Upper lobe of right lung (tissue), 1 donor: ENCODE results near the gene STX12. TPM values are rescaled to one million over a fixed set of nuclear protein-coding genes. Genes with fewer than 3 reads are reported as not detected.

Experiments
- ATAC-seq: fragments of 200-7000 bp; cut with Tn5 transposase; one replicate; pipeline ENCODE4 v1.9.1; 2020; ENCODE audit warnings: mild to moderate bottlenecking, moderate library complexity
- DNase-seq: peaks from one replicate; pipeline ENCODE4 v3.0.0-alpha.2; 2020
- H3K27ac ChIP-seq: fragments of 200-600 bp; one replicate; pipeline ENCODE4 v1.8.0; 2022
- H3K27me3 ChIP-seq: fragments of 200-600 bp; one replicate; pipeline ENCODE4 v1.8.0; 2022; ENCODE audit warnings: mild to moderate bottlenecking
- H3K36me3 ChIP-seq: fragments of 200-600 bp; one replicate; pipeline ENCODE4 v1.8.0; 2022
- H3K4me1 ChIP-seq: fragments of 200-600 bp; one replicate; pipeline ENCODE4 v1.8.0; 2022
- H3K4me3 ChIP-seq: fragments of 200-600 bp; one replicate; pipeline ENCODE4 v1.8.0; 2022; ENCODE audit warnings: mild to moderate bottlenecking
- H3K9me3 ChIP-seq: fragments of 200-600 bp; one replicate; pipeline ENCODE4 v1.8.0; 2022
- intact Hi-C: fragments of 100-400 bp; cut with DNase I; formaldehyde crosslinking; loops from one replicate; pipeline ENCODE4 v1.11.0; 2022
- total RNA-seq: library from RNA; stranded (reverse); fragmentation: NEBNext Ultra II Directional; extraction: Animal tissue kit (Norgen Biotek cat#: 25700); gene quantifications from one replicate; pipeline ENCODE4 v1.2.1, GENCODE V29; 2021
- TF ChIP-seq, protein P1 (sequence below): fragments of 200-600 bp; IDR thresholded peaks from one replicate; pipeline ENCODE4 v1.8.0; 2022; ENCODE audit warnings: antibody characterized with exemption
- donor health status: DM: no; HTN: yes; CAD: no; lungs with severe emphysema.

Gene STX12
- total RNA-seq, 1 donor from 2014 or later = 95.6 TPM

DNA sequence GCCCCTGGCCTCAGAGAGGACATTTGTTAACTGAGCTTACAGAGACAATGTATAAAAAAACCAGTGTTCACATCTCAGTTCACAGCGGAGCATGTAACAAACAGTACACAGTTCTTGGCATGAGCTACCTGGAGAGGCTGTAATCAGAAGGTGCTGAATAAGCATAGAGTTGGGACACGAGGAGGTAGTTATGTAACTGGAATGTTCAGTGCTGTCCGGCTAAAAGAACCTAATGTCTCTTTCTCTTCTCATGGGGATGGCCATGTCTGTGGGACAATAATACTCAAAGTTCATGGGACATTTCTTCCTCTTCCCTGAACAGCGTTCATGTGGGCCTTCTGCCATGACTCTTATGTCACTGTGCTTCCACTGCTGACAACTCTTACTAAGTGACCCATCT, 17.2 kb upstream of the STX12 start:
- TF ChIP-seq, protein P1, sequence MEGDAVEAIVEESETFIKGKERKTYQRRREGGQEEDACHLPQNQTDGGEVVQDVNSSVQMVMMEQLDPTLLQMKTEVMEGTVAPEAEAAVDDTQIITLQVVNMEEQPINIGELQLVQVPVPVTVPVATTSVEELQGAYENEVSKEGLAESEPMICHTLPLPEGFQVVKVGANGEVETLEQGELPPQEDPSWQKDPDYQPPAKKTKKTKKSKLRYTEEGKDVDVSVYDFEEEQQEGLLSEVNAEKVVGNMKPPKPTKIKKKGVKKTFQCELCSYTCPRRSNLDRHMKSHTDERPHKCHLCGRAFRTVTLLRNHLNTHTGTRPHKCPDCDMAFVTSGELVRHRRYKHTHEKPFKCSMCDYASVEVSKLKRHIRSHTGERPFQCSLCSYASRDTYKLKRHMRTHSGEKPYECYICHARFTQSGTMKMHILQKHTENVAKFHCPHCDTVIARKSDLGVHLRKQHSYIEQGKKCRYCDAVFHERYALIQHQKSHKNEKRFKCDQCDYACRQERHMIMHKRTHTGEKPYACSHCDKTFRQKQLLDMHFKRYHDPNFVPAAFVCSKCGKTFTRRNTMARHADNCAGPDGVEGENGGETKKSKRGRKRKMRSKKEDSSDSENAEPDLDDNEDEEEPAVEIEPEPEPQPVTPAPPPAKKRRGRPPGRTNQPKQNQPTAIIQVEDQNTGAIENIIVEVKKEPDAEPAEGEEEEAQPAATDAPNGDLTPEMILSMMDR = no peak
- no peaks in the 10 kb centered on the region for H3K27me3 ChIP-seq
- intact Hi-C loops = no loop called here
- no peaks in the 10 kb centered on the region for H3K9me3 ChIP-seq
- ATAC-seq (no peak), DNase-seq (no peak)
- H3K36me3 ChIP-seq = peaks cover 67% of the 10 kb centered on the region
- H3K4me3 ChIP-seq = no peak overlapping the region
- H3K27ac ChIP-seq = no peak overlapping the region
- H3K4me1 ChIP-seq = no peaks in the 10 kb centered on the region

- DNase-seq (no peak), ATAC-seq (no peak)
- Histone ChIP-seq H3K9me3 (no peaks in the 10 kb centered on the region), H3K27me3 (no peaks in the 10 kb centered on the region), H3K36me3 (peaks cover 64% of the 10 kb centered on the region), H3K27ac (no peak overlapping the region), H3K4me1 (no peaks in the 10 kb centered on the region), H3K4me3 (no peak overlapping the region)
- intact Hi-C loops = no loop called here
- TF ChIP-seq, protein P1 = no peak
Measured at GRCh38 chr1:27759236-27759635, 13.8 kb upstream of the STX12 start.

GRCh38 chr1:27760426-27760825, 12.6 kb upstream of the STX12 start:
- Histone ChIP-seq H3K4me3 (no peak overlapping the region), H3K9me3 (no peaks in the 10 kb centered on the region), H3K27ac (no peak overlapping the region), H3K36me3 (peaks cover 54% of the 10 kb centered on the region), H3K4me1 (no peaks in the 10 kb centered on the region), H3K27me3 (no peaks in the 10 kb centered on the region)
- intact Hi-C loops = no loop called here
- TF ChIP-seq, protein P1 = peak; percentile 12
- DNase-seq (no peak), ATAC-seq (peak; percentile 52)

DNA sequence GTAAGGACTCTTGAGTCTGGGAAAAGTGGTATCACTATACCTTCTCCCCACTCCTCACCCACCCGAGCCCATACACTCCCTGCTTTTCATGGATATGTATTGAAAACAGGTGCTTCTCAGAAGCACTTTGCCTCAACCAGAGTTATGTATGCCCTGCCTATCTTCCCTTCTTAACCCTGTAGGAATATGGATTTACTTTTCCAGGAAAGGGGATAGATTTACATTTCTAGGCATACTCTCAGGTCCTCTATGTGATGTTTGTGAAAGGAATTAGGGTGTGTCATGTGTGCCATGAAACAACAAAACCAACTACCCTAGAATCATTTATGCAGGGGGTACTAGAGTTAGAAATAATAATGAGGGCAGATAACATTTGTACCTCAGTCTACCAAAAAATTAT, 11.0 kb upstream of the STX12 start:
- H3K27me3 ChIP-seq = no peaks in the 10 kb centered on the region
- TF ChIP-seq, protein P1 = no peak
- no peaks in the 10 kb centered on the region for H3K4me1 ChIP-seq
- H3K36me3 ChIP-seq = peaks cover 39% of the 10 kb centered on the region
- H3K9me3 ChIP-seq = no peaks in the 10 kb centered on the region
- DNase-seq = no peak
- ATAC-seq = no peak
- no peak overlapping the region for H3K4me3 ChIP-seq
- no peak overlapping the region for H3K27ac ChIP-seq
- intact Hi-C loops = no loop called here

DNA sequence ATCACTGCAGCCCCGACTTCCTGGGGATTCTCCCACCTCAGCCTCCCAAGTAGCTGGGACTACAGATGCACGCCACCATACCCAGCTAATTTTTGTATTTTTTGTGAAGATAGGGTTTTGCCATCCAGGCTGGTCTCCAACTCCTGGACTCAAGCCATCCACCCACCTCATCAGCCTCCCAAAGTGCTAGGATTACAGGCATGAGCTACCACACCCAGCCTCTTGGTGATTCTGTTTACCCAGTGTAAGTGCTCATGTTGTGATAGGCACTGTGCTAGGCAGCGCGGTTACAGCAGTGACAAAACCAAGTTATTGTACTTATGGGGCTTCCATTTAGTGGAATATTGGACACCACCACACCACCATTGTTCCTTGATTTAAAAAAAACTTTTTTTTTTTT, 9.7 kb upstream of the STX12 start:
- H3K9me3 ChIP-seq = no peaks in the 10 kb centered on the region
- DNase-seq (no peak), ATAC-seq (no peak)
- H3K27ac ChIP-seq = no peak overlapping the region
- intact Hi-C loops = no loop called here
- no peaks in the 10 kb centered on the region for H3K4me1 ChIP-seq
- H3K36me3 ChIP-seq = peaks cover 34% of the 10 kb centered on the region
- TF ChIP-seq, protein P1 = no peak
- H3K4me3 ChIP-seq = no peak overlapping the region
- no peaks in the 10 kb centered on the region for H3K27me3 ChIP-seq

DNA sequence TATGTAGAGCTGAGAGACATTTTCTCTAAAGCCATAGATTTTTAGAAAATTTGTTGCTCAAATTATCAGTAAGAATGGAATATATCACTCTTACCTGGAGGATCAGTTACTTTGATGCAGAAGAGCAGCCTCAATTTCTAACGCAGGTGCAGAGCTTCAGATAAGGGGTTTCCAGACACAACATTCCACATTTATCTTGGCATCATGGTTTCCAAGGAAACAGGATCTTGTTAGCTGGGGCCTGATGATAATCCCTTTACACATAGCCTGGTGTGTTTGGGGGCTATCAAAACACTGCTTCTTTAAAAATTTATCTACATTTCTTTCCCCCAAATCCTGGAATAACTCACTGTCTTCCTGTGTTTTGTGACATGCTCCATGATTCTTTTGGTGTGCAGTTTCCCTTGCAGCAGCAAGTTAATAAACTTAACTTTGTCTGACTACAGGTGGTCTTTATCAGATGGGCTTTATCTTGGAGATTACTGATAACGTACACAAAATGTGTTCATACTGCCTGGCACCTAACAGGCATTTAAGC, 2.7 kb upstream of the STX12 start:
- intact Hi-C loops = no loop called here
- no peak overlapping the region for H3K27ac ChIP-seq
- peaks cover 15% of the 10 kb centered on the region for H3K4me1 ChIP-seq
- no peak overlapping the region for H3K4me3 ChIP-seq
- no peaks in the 10 kb centered on the region for H3K27me3 ChIP-seq
- no peaks in the 10 kb centered on the region for H3K9me3 ChIP-seq
- no peak for ATAC-seq
- TF ChIP-seq, protein P1 = no peak
- no peaks in the 10 kb centered on the region for H3K36me3 ChIP-seq
- DNase-seq = no peak
